CD4-positive, alpha-beta T cell treated with Interleukin-12 subunit alpha and Interleukin-12 subunit beta, for 1 hour (primary cell): ENCODE results near the gene ZNF277.
"Not testable (repeated sequence)": the region's sequence is repeated elsewhere in the genome, so short reads cannot be mapped to it uniquely, and the experiment has no call there.

ENCODE experiments used
- DNase-seq: peaks from one replicate; pipeline ENCODE4 v3.0.0-alpha.2; 2020

The ZNF277 gene

DNA sequence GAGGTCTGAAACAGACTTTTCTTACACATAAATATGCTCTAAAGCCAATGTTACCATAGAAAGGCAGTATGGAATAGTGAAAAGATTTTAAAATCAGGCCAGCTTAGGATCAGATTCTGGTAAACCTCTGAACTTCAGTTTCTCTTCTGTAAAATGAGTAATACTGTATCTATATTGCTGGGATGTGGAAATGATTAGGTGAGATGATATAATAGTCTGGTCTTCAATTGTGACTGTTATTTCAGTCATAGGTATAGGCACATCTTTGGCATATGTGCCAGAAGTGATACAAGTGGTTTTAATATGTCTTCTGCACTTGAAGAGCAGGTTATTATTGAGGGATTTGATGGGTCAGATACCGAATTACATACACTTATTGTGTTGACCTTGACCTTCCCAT lies 7.2 kb downstream of the ZNF277 start:
- DNase-seq = no peak

- DNase-seq = no peak
Observed at GRCh38 chr7:112214268-112214667, 7.8 kb downstream of the ZNF277 start.

DNA sequence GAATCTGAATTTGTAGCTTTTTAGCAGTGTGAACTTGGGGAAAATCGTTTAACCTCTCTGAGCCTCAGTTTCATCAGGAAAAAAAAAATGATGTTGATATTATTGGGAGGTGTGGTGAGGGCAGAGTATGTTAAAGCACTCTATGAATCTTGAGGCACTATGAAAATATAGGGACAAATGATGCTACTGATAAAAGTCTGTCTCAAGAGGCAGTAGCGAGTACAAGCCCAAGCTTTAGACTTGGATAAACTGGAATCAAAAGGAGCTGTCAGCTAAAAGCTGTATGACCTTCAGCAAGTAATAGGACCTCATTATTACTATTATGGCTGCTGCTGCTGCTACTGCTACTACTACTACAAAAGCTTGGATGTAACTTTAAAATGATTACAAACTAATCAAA lies 8.4 kb downstream of the ZNF277 start:
- DNase-seq = no peak

- no peak for DNase-seq
Observed at GRCh38 chr7:112215787-112216186, 9.3 kb downstream of the ZNF277 start.

DNA sequence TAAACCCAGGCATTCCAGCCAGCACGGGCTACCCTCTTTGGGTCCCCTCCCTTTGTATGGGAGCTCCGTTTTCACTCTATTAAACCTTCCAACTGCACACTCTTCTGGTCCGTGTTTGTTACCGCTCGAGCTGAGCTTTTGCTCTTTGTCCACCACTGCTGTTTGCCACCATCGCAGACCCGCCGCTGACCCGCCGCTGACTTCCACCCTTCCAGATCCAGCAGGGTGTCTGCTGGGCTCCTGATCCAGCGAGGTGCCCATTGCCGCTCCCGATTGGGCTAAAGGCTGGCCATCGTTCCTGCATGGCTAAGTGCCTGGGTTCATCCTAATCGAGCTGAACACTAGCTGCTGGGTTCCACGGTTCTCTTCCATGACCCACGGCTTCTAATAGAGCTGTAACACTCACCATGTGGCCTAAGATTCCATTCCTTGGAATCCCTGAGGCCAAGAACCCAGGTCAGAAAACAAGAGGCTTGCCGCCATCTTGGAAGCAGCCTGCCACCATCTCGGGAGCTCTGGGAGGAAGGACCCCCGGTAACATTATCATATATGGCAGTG lies 14.5 kb downstream of the ZNF277 start:
- DNase-seq = no peak

GRCh38 chr7:112223310-112223709 lies 16.8 kb downstream of the ZNF277 start:
- no peak for DNase-seq

- no peak for DNase-seq
Observed at GRCh38 chr7:112224186-112224585, 17.7 kb downstream of the ZNF277 start.

DNA sequence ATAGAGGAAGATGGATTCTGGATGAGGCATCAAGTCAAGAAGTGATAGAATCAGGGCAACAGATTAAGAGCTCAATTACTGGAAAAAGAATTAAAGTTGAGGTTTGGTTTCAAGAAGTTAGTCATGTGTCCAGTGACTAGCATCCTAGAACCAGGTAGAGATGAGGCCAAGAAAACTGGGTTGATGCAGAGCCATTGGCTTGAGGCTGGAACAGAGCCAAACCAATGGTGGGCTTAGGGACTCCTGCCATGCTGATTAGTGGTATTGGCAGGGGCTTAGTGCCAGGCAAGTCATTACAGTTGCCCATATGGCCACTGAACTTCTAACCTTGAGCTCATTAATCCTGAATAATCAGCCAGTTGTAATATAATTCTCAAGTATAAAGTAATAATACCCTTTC lies 18.5 kb downstream of the ZNF277 start:
- no peak for DNase-seq

DNA sequence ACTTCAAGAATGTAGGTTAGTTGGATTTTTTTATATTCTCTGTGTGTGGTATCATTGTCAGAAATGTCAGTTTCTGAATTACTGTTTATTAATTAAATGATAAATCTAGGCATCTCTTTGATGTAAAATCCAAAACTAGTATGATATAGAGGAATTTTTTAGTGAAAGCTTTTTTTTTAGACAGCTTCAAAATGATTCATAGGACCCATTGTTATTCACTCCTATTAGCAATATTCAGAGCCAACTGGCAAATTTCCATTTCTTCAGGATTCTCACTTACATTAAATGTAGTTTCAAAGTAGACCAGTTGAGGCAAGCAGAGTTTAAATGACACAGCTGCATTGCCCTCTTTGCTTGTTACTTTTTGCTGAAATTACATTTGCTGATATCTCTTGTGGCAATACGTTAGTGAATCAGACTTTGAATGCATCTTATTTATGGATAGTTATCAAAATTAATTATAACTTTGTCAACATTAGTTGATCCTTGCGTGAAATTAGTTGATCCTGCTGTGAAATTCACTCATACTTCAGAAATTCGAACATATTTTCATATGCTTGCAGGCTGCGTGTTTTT lies 20.3 kb downstream of the ZNF277 start:
- DNase-seq = no peak

GRCh38 chr7:112228632-112229031 lies 22.1 kb downstream of the ZNF277 start:
- no peak for DNase-seq

- DNase-seq = no peak
Observed at GRCh38 chr7:112232212-112232978, 25.9 kb downstream of the ZNF277 start.

DNA sequence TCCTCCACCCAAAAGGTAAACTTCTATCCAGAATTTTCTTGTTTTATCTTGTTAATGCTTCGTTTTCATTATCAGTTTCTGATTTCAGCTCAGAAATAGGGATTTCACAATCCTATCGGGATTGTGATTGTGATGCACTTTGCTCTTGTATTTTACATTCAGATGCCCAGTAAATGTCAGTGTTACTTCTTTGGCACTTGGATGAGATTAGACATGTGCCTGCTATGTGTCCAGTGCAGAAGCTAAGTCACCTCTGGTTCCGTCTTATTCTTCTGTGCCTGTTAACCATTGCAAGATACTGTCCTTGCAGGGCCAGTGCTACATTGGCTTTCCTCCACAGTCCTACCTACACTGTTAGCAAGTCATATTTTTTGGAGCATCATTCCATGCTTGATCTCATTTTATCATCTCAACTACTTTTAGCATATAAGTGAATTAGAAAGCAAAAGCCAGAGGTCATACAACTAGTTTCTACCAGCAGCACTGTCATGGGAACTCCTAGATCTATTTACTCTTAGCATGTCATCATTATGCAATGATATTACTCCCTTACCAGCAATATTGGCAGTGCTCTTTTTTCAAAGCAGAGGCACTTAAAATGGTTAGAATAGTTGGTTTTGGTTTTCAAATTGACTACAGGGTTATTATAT lies 26.7 kb downstream of the ZNF277 start:
- no peak for DNase-seq

DNA sequence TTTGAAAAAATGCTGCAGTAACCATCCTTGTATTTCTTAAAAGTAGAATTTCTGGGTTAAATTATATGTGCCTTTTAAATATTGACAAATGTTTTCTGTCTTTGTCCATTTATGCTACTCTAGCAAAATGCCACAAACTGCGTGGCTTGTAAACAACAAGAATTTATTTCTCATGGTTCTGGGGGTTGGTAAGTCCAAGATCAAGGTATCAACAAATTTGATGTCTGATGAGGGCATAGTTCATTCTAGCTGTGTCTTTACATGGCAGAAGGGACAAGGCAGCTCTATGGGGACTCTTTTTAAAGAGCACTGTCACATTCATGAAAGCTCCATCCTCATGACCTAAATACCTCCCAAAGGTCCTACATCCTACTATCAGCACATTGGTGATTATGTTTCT lies 27.7 kb downstream of the ZNF277 start:
- no peak for DNase-seq

DNA sequence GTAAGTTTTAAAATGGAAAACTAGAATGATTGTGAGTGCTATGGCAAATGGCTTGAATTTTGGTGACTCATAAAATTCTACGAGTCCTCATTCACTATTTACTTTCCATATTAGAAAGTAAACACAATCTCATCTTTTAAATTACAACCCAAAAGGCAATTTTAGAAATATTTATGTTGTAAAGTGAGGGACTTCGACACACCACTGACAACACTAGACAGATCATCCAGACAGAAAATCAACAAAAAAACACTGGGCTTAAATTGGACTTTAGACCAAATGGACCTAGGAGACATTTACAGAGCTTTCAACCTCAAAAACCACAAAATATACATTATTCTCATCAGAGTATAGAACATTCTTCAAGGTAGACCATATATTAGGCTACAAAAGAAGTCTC lies 30.1 kb downstream of the ZNF277 start:
- DNase-seq = no peak

GRCh38 chr7:112238330-112238729 lies 31.8 kb downstream of the ZNF277 start:
- DNase-seq = no peak

- no peak for DNase-seq
Observed at GRCh38 chr7:112238852-112239610, 32.5 kb downstream of the ZNF277 start.

DNA sequence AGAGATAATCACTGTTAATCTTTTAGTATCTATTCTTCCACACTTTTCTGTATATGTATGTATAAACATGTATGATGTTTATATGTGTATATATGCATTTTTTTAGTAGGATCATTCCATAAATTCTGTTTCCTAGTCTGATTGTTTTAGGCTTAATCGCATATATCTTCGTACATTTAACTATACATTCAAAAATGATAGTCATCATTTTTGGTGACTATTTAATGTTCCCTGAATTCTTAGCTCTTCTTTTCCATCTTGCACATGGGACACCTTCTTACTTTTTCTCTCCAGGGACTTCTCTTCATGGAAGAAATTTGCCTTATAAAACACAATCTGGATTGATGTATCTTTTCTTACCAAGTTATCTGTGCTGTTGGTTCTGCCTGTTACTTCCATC lies 42.1 kb downstream of the ZNF277 start:
- DNase-seq = no peak

DNA sequence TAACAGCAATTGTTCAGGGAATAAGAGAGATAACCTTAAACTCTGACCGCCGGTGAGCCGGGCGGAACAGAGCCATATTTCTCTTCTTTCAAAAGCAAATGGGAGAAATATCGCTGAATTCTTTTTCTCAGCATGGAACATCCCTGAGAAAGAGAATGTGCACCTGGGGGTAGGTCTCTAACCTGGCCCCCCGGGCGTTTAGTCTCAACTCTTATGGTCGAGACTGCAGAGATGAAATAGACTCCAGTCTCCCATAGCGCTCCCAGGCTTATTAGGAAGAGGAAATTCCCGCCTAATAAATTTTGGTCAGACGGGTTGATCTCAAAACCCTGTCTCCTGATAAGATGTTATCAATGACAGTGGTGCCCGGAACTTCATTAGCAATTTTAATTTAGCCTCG lies 43.5 kb downstream of the ZNF277 start:
- DNase-seq = not testable (repeated sequence)

DNA sequence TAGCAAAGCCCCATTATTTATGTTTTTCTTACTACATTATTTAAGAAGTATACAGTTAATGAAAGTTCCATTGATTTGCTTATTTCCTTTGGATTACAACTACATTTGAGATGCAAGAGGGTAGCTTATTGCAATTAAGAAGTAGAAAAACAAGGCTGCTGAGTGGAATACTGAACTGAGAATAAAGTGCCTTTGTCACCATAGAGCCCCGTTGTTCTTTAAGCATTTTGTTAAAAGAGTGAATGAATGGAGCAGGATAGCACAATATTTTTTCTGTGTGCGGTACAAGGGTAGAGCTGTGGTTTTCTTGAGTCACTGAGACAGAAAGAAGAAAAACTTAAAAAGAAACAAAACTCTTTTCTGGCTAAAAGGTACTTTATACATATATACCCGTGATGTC lies 45.6 kb downstream of the ZNF277 start:
- no peak for DNase-seq

GRCh38 chr7:112252691-112253090 lies 46.2 kb downstream of the ZNF277 start:
- no peak for DNase-seq

DNA sequence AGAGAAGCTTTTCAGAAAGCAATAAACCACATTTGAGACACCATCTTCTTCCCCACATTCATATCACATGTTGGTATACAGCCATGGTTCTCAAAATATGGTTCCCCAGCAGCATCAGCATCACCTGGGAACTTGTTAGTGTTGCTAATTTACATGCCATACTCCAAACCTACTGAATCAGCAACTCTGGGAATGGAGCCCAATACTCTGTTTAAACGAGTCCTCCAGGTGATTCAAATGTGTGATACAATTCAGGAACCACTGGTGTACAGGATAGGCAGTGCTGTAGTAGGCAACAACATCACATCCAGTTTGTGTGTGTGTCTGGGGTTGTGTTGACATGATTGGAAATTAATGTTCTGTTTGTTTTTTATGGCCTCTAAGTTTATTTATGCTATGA lies 47.7 kb downstream of the ZNF277 start:
- DNase-seq = no peak

DNA sequence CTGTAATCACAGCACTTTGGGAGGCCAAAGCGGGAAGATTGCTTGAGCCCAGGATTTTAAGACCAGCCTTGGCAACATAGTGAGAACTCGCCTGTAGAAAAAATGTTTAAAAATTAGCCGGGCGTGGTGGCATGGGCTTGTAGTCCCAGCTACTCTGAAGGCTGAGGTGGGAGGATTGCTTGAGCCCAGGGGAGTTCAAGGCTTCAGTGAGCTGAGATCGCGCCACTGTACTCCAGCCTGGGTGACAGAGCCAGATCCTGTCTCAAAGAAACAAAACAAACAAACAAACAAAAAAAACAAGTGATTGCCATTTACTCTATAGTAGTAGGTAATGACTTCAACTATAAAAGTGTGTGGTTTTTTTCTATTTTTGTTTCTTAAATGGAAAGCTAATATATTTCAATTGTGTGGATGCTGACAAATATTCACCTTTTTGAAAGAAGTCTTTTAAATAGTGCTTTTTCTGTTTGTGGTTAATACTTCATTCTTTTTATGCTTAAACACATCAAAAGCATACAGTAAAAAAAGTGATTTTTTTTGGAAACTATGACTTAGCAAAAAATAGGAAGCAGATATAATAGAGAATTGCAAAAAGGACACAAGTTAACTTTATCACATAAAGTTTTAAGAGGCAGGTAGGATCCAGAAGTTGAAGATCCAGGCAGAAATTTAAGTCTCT lies 48.4 kb downstream of the ZNF277 start:
- no peak for DNase-seq

GRCh38 chr7:112255388-112255720 lies 48.9 kb downstream of the ZNF277 start:
- DNase-seq = no peak
